GM12892 (cell line): ENCODE data around the gene CAPN12.

ENCODE experiments used
- POLR2A ChIP-seq: IDR thresholded peaks from 2 replicates; pipeline ENCODE4 v1.6.1; 2011; ENCODE audit warnings: low read depth, low read length, control low read depth
- POLR2AphosphoS5 ChIP-seq: IDR thresholded peaks from 2 replicates; pipeline ENCODE4 v1.6.1; 2011; ENCODE audit warnings: low read depth, low read length, control low read depth

GRCh38 chr19:38719761-38720558 is 24.3 kb downstream of the CAPN12 start:
- TF ChIP-seq POLR2AphosphoS5 (no peak), POLR2A (no peak)
